Vagina (tissue), 2 donors: ENCODE results near the gene DEGS2. TPM values are rescaled to one million over a fixed set of nuclear protein-coding genes. Genes with fewer than 3 reads are reported as not detected.

ENCODE experiments used
- DNase-seq, 2 donors: peaks; one replicate each; pipeline ENCODE4 v3.0.0-alpha.2; 2017; ENCODE audit errors: extremely low spot score in 2 of 2
- H3K27ac ChIP-seq: fragments of 200-600 bp; sonication (generic); one replicate; pipeline ENCODE4 v1.5.1; 2019
- H3K27me3 ChIP-seq: fragments of 200-600 bp; sonication (generic); one replicate; pipeline ENCODE4 v1.5.1; 2019
- H3K36me3 ChIP-seq, 2 donors: fragments of 200-600 bp; sonication (generic); one replicate each; pipeline ENCODE4 v1.5.1; 2017 to 2019
- H3K4me1 ChIP-seq: fragments of 200-600 bp; sonication (generic); one replicate; pipeline ENCODE4 v1.5.1; 2019
- H3K4me3 ChIP-seq, 2 donors: fragments of 200-600 bp; sonication (generic); 1 replicate in 1 of 2; 2 replicates in 1 of 2; pipeline ENCODE4 v1.5.1; 2016 to 2019
- H3K9me3 ChIP-seq: fragments of 200-600 bp; sonication (generic); one replicate; pipeline ENCODE4 v1.5.1; 2019
- CTCF ChIP-seq, 3 experiments: fragments of 450-650 bp in 2 of 3; fragments of 200-600 bp in 1 of 3; sonication (generic) in 1 of 3; IDR thresholded peaks; one replicate each; pipeline ENCODE4 v1.5.1; 2017 to 2019; ENCODE audit warnings: antibody characterized with exemption in 3 of 3, mild to moderate bottlenecking in 2 of 3, moderate library complexity in 2 of 3
- POLR2A ChIP-seq, 2 donors: fragments of 450-650 bp; IDR thresholded peaks; one replicate each; pipeline ENCODE4 v1.6.1; 2017; ENCODE audit warnings: antibody characterized with exemption in 2 of 2, mild to moderate bottlenecking in 2 of 2, moderate library complexity in 2 of 2
- POLR2AphosphoS5 ChIP-seq, 2 donors: sonication (generic); formaldehyde crosslinking; IDR thresholded peaks; one replicate each; pipeline ENCODE4 v1.9.0; 2017; ENCODE audit warnings: antibody characterized with exemption in 2 of 2, mild to moderate bottlenecking in 2 of 2, low read depth in 1 of 2; ENCODE audit not compliant: insufficient read depth in 1 of 2
- intact Hi-C: fragments of 100-400 bp; cut with DNase I; formaldehyde crosslinking; loops from one replicate; pipeline ENCODE4 v1.15.1; 2023
- total RNA-seq: library from RNA; depleted of rRNA; stranded (reverse); fragments of >200 nt; gene quantifications from one replicate; pipeline ENCODE4 v1.2.3, GENCODE V29; 2016

DEGS2 gene
- total RNA-seq, 1 donor from 2014 or later, result 19.9 TPM

GRCh38 chr14:100121643-100122480 lies 37.6 kb downstream of the DEGS2 start:
- TF ChIP-seq POLR2A (IDR thresholded peaks at IDR 0.05) (no peak), POLR2AphosphoS5 (IDR thresholded peaks at IDR 0.05; ENCODE audit: insufficient read depth in 1 of 2, low read depth in 1 of 2) (no peak), CTCF (IDR thresholded peaks at IDR 0.05) (no peak)

DNA sequence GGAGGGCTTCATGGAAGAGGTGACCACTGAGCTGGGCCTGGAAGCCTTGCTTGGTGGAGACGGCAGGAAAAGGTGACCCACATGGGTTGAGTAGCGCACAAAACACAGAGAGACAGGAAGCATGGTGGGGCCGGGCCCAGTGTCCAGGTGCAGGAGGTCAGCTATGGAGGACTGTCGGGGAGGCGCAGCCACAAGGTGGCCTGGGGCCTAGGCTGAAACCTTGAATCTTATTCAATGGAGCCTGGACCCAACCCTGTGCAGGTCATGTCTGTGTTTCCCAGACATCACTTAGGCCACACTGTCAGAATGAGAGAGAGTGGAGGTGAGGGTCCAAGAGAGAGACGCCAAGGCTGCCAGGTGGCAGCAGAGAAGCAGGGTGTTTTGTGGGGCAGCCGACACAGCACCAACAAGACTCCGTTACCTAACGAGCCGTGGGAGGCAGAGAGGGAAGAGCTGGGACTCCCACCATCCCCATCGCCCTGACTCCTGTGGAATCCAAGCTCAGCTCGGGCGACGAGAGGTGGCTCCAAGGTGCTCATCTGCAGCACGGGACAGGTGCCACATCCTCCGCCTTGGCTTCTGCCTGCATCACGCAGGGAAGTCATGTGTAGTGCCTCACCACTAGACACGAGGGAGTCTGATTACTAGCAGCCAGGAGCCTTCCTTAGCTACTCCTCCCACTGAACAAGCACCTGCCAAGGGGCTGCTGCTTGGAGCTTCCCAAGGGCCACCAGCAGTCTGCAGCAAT lies 38.7 kb downstream of the DEGS2 start:
- Histone ChIP-seq H3K27me3 (no peaks in the 10 kb centered on the region), H3K36me3 (peaks cover 0 to 3% of the 10 kb centered on the region in 2 donors), H3K4me1 (no peaks in the 10 kb centered on the region), H3K4me3 (no peak overlapping the region), H3K9me3 (no peaks in the 10 kb centered on the region), H3K27ac (no peak overlapping the region)
- no peak for DNase-seq
- intact Hi-C loops, result no loop called here
- no peak for TF ChIP-seq POLR2A (IDR thresholded peaks at IDR 0.05)
- TF ChIP-seq POLR2AphosphoS5 (IDR thresholded peaks at IDR 0.05; ENCODE audit: insufficient read depth in 1 of 2, low read depth in 1 of 2), result no peak
- TF ChIP-seq CTCF (IDR thresholded peaks at IDR 0.05), result no peak

More at GRCh38 chr14:100121643-100122480, 37.6 kb downstream of the DEGS2 start:
- no peak for DNase-seq
- Histone ChIP-seq H3K36me3 (peaks cover 0 to 7% of the 10 kb centered on the region in 2 donors), H3K9me3 (no peaks in the 10 kb centered on the region), H3K27ac (no peak overlapping the region), H3K4me1 (no peaks in the 10 kb centered on the region), H3K27me3 (no peaks in the 10 kb centered on the region), H3K4me3 (no peak overlapping the region)
- intact Hi-C loops, result no loop called here

- TF ChIP-seq POLR2AphosphoS5 (IDR thresholded peaks at IDR 0.05; ENCODE audit: insufficient read depth in 1 of 2, low read depth in 1 of 2) (no peak), CTCF (IDR thresholded peaks at IDR 0.05) (no peak), POLR2A (IDR thresholded peaks at IDR 0.05) (no peak)
- Histone ChIP-seq H3K36me3 (peaks cover 0 to 3% of the 10 kb centered on the region in 2 donors), H3K27ac (no peak overlapping the region), H3K4me1 (no peaks in the 10 kb centered on the region), H3K27me3 (no peaks in the 10 kb centered on the region), H3K9me3 (no peaks in the 10 kb centered on the region), H3K4me3 (no peak overlapping the region)
- intact Hi-C loops, result no loop called here
- no peak for DNase-seq
Measured at GRCh38 chr14:100119251-100119650, 40.2 kb downstream of the DEGS2 start.

- Histone ChIP-seq H3K27ac (no peak overlapping the region), H3K9me3 (no peaks in the 10 kb centered on the region), H3K27me3 (no peaks in the 10 kb centered on the region), H3K36me3 (peaks cover 0 to 3% of the 10 kb centered on the region in 2 donors), H3K4me3 (no peak overlapping the region), H3K4me1 (no peaks in the 10 kb centered on the region)
- no peak for DNase-seq
- no peak for TF ChIP-seq CTCF (IDR thresholded peaks at IDR 0.05)
- no peak for TF ChIP-seq POLR2AphosphoS5 (IDR thresholded peaks at IDR 0.05; ENCODE audit: insufficient read depth in 1 of 2, low read depth in 1 of 2)
- no peak for TF ChIP-seq POLR2A (IDR thresholded peaks at IDR 0.05)
- intact Hi-C loops, result no loop called here
Measured at GRCh38 chr14:100118396-100119011, 40.9 kb downstream of the DEGS2 start.
